Posterior cingulate gyrus (tissue), 11 donors: ENCODE measurements around the gene LRRC8B.
"Not testable (repeated sequence)": the region's sequence is repeated elsewhere in the genome, so short reads cannot be mapped to it uniquely, and the experiment has no call there.

Experiments used
- DNase-seq, 10 donors: peaks; one replicate each; pipeline versions ENCODE4 v3.0.0 to v3.0.0-alpha.2; 2020 to 2021; ENCODE audit warnings: mixed read lengths in 3 of 10
- intact Hi-C: fragments of 100-400 bp; cut with DNase I; formaldehyde crosslinking; loops from one replicate; pipeline ENCODE4 v1.15.1; 2023

LRRC8B gene

DNA sequence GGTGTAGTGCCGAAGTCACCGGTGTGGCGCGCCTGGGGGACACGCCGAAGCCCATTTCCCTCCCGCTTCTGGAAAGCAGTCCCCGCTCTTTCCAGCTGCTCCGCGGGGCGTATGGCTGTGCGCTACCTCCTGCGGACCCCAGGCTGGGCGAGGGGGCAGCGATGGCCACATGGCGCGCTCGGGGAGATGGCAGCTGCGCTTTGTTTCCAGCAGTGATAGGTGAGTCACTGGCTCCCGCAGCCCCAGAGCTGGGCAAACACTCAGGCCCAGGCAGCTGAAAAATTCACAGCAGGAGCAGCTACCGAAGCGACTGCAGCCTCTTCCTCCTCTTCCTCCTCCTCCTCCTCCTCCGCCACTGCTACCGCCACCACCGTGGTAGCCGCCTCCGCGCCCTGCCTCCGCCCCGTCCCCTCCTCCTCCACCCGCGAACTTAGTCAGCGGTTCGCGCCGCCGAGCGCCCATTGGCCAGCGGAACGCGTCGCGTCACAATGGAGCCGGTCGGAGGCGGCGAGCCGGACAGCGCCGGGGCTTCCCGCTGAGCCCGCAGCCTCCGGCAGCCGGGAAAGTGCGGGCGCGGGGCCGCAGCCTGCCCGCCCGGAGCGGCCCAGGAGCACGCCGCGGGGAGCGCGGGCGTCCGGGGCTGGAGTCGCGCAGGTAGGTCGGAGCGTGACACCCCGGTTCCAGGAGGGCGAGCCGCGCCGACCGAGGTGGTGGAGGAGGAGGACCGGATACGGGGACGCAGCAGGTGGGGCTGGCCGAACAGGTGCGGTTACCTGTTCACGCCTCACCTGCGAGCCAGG is at the start of gene LRRC8B:
Gene LRRC8B, plus strand, starts transcription at position 461 of the 800 bp plus-strand sequence. CDS start 57,822 bp downstream, outside the sequence.
- peak; percentile 89 to 99 (median 92) for DNase-seq
- intact Hi-C loops: loop anchor here (1.0 to 5.0 kb wide), 2 partner anchors 109 to 238 kb away; partner anchors contain the start of gene LRRC8C

DNA sequence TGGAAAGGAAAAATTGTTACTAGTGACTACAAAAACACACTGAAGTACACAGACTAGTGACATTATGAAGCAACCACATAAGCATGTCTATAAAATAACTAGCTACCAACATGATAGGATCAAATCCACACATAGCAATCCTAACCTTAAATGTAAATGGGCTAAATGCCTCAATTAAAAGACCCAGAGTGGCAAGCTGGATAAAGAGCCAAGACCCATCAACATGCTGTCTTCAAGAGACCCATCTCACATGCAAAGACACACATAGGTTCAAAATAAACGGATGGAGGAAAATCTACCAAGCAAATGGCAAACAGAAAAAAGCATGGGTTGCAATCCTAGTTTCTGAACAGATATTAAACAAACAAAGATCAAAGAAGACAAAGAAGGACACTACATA is 49.4 kb upstream of the LRRC8B start:
- intact Hi-C loops: no loop called here
- DNase-seq: no peak

DNA sequence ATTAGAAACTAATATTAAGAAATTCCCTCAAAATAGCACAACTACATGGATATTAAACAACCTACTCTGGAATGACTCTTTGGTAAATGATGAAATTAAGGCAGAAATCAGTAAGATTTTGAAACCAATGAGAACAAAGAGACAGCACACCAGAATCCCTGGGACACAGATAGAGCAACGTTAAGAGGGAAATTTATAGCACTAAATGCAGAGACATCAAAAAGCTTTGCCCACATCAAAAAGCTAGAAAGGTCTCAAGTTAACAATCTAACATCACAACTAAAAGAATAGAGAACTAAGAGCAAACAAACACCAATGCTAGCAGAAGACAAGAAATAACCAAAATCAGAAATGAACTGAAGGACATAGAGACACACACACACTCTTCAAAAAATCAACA is 48.6 kb upstream of the LRRC8B start:
- intact Hi-C loops: no loop called here

DNA sequence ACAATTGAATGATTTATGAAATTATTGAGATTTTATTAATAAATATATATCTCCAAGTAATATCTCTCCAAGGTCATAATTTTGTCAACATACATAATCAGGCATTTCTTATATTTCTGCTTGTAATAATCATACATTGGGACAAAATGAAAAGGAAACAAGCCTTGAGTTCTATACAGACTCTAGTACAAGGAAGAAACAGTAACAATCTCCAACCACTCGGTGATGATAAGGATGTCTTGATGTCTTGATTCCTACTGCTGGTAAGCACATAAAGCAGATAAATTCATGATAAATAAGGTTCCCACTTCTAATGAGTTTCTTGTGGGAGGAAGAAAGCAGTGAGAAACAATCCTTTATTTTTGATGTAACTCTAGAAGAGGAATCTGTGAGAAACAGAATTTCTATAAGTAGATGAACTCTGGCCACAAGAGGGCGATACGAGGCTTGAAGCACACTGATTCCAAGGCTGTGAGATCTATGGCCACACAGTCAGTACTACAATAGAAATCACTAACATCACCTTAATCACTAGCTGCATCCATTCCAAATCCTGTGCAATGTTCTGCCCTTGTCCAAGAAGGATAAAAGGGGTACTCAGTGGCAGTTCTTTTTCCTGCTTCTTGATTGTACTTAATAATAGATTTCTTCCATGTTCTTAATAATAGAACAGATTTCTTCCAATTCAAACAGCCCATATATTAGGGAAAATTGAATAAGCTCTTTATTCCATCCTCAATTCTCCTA is 41.4 kb upstream of the LRRC8B start:
- DNase-seq: peak in 9 of 10 donors; percentile 43 to 95 (median 79)
- intact Hi-C loops: loop anchor here (1.0 kb wide), 2 partner anchors 116 to 280 kb away; no protein-coding TSS in a partner anchor

More for the DNA sequence above, 48.6 kb upstream of the LRRC8B start:
- DNase-seq: no peak

GRCh38 chr1:89483757-89484077 is 40.9 kb upstream of the LRRC8B start:
- no peak for DNase-seq
- intact Hi-C loops: loop anchor here (1.0 kb wide), 2 partner anchors 116 to 280 kb away; no protein-coding TSS in a partner anchor

DNA sequence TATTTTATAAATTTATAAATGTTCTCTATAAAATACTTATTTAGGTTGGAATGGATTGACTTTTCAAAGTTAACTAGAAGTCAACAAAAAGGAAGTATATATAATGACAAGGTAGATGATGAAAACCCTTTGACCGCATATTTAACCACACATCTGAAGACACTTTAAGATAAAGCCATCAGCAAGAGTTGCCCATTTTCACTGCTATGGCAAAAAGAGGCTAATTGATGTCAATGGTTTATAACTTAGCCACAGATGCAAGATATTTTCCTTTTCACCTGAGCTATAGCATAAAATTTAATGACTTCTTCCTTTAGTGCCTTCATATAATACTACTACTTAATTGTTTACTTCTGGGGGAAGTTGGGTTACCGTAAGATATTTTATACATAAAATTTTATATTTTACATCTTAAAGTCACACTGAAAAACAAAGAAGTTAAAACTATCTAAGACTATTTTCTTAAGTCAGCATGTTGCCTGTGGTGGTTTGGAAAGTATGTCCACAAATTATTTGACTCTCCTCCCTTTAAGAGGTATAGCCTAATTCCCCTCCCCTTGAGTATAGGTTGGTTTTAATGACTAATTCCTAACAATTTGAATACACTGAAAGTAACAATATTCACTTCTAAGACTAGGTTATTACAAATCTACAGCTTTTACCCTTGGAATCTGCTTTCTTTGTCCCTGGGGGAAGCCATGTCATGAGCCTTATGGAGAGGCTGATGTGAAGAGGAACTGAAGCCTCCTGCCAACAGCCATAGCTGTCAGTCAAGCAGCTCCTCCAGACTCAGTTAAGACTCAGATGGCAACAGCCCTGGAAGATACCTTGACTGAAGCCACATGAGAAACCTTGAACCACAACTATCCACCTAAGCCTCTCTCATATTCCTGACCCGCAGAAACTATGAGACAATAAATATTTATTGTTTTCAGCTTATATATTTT is 40.3 kb upstream of the LRRC8B start:
- no peak for DNase-seq
- intact Hi-C loops: no loop called here

DNA sequence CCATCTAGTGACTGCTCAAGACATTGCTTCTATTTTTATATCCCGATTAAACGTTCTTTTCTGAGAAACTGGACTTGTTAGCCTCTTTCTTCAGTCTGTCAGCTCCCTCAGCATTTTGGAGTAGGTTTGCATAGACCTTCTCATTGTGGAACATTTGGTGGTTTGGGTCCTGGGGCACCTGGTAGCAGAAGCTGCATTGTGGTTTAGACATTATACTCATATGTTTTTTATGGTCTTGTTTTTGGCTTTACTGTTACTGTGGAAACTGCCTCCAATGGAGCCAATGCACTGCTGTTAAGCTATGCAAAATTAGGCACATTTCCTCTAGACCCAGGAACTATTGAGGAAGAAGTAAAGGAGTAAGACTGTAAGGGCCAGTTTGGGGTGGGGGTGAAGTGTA is 36.7 kb upstream of the LRRC8B start:
- no peak for DNase-seq
- intact Hi-C loops: no loop called here

- no peak for DNase-seq
Observed at GRCh38 chr1:89489047-89489729, 35.4 kb upstream of the LRRC8B start.

DNA sequence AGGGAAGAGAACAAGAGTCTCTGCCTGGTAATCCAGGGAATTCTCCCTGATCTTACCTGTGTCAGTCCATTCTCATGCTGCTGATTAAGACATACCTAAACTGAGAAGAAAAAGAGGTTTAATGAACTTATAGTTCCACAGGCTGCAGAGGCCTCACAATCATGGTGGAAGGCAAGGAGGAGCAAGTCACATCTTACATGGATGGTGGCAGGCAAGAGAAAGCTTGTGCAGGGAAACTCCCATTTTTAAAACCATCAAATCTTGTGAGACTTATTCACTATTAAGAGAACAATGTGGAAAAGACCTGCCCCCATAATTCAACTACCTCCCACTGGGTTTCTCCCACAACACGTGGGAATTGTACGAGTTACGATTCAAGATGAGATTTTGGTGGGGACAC is 34.2 kb upstream of the LRRC8B start:
- intact Hi-C loops: no loop called here
- no peak for DNase-seq

More at GRCh38 chr1:89489047-89489729, 35.4 kb upstream of the LRRC8B start:
- intact Hi-C loops: no loop called here

GRCh38 chr1:89499320-89499719 is 25.3 kb upstream of the LRRC8B start:
- intact Hi-C loops: no loop called here
- DNase-seq: no peak

DNA sequence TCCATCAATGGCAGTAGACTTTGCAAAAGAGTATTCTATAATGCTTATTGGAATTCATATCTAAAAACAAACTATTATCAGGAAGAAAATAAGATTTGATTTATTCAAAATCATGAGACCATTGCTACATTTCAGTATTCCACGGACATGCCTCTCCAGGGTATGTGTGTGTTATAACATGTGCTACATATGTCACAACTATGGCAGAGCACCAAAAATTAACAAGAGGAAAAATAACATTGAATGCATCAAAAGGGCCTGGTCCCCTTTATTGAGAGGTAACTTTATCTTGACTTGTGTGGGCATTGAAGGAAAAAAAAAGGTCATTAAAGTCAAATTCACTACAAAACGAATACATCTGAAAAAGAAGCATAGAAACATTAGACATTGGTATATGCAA is 22.6 kb upstream of the LRRC8B start:
- intact Hi-C loops: no loop called here

GRCh38 chr1:89502895-89503294 is 21.7 kb upstream of the LRRC8B start:
- intact Hi-C loops: no loop called here
- DNase-seq: no peak

More for the DNA sequence above, 22.6 kb upstream of the LRRC8B start:
- no peak for DNase-seq

DNA sequence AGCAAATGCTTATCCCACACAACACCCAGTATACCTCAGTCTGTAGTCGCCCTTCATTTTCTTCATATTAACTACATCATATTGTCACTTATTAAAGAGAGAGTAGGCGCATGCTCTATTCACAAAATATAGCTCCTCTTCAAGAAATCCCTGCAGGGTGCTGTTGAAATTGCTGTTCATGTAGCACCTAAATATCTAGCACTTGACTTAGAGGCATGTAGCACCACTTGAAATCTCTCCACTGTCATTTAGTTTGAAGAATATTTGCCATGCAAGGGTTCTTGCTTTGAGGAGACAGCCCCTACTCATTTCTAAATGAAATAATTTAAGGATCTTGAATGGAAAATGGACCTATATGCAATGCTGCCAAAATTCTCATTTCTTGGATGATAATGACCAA is 20.9 kb upstream of the LRRC8B start:
- intact Hi-C loops: no loop called here
- DNase-seq: no peak

- intact Hi-C loops: not testable (repeated sequence)
Observed at GRCh38 chr1:89510061-89510460, 14.6 kb upstream of the LRRC8B start.

GRCh38 chr1:89512996-89513720 is 11.5 kb upstream of the LRRC8B start:
- intact Hi-C loops: no loop called here
- no peak for DNase-seq

More at GRCh38 chr1:89510061-89510460, 14.6 kb upstream of the LRRC8B start:
- not testable (repeated sequence) for DNase-seq

DNA sequence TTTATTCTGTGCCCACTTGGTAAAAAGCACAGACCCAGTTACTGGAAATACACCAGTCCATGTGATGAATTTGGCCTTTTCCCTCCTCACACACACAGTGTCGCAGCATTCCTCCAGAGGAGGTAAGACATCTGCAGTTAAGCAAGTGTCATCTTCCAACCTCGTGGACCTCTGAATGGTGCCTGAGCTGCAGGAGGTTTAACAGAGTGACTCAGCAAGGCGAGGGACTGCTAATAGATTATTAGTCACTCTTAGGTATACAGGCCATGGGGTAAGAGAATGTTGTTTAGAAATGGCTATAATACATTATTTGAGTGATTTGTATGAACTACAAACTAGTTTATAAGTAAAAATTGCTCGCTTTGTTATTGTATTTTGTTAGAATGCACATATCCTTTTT is 8.6 kb upstream of the LRRC8B start:
- intact Hi-C loops: no loop called here
- DNase-seq: peak in 1 of 10 donors; percentile 49

- intact Hi-C loops: no loop called here
- no peak for DNase-seq
Observed at GRCh38 chr1:89518221-89518631, 6.4 kb upstream of the LRRC8B start.

GRCh38 chr1:89519779-89520358 is 4.8 kb upstream of the LRRC8B start:
- no peak for DNase-seq
- intact Hi-C loops: loop anchor here (5.0 kb wide), 1 partner anchor 242 kb away; no protein-coding TSS in a partner anchor

GRCh38 chr1:89521977-89522376 is 2.7 kb upstream of the LRRC8B start:
- intact Hi-C loops: loop anchor here (5.0 kb wide), 1 partner anchor 240 kb away; no protein-coding TSS in a partner anchor
- not testable (repeated sequence) for DNase-seq
